ENCODE measurements around the gene ZNF853.

DNA sequence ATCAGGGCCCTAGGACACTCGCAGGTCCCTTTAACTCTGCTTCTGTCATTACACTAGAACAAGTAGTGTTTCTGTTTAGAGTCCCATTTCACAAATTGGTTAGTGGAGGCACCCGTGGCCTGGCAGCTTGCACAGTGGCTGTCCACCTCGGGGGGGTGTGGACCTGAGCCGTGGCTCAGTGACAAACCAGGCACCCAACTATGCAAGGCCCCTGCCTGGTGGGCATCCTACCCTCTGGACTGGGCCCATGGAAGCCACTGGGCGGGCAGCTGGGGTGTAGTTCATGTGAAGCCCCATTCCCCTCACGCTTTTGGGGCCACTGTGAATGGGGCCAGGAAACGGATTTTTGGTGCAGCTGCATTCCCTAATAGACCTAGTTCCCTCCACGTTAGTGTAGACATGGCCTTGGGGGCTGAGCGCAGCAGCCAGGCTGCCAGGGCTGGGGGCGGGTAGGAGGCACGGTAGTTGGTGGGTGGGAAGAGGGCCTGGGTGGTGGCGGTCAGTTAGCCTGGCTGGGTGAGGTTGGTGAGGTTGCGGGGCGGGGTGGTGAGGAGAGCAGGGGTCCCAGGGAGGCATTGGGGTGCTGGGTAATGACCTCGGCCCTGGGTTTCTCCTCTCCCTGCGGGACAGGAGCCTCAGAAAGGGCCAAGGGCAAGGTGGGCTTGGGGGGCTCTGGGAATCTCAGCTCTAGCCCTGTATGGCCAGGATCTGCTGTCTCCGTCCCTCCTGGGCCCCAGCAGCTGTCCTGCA, 40.4 kb downstream of the ZNF853 start:
- TF ChIP-seq, protein P1, sequence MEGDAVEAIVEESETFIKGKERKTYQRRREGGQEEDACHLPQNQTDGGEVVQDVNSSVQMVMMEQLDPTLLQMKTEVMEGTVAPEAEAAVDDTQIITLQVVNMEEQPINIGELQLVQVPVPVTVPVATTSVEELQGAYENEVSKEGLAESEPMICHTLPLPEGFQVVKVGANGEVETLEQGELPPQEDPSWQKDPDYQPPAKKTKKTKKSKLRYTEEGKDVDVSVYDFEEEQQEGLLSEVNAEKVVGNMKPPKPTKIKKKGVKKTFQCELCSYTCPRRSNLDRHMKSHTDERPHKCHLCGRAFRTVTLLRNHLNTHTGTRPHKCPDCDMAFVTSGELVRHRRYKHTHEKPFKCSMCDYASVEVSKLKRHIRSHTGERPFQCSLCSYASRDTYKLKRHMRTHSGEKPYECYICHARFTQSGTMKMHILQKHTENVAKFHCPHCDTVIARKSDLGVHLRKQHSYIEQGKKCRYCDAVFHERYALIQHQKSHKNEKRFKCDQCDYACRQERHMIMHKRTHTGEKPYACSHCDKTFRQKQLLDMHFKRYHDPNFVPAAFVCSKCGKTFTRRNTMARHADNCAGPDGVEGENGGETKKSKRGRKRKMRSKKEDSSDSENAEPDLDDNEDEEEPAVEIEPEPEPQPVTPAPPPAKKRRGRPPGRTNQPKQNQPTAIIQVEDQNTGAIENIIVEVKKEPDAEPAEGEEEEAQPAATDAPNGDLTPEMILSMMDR (IDR thresholded peaks at IDR 0.05; ENCODE audit: low read depth, low read length): no peak
- no peak for TF ChIP-seq MAX (IDR thresholded peaks at IDR 0.05; ENCODE audit: low read depth, low read length)
